Fibroblast of skin of right biceps (primary cell): ENCODE results near the gene ALDH1B1.

ENCODE experiments used
- DNase-seq: peaks from one replicate; pipeline ENCODE4 v3.0.0-alpha.2; 2013

Gene ALDH1B1

GRCh38 chr9:38392235-38393127 lies at the start of gene ALDH1B1:
TSS of gene ALDH1B1 (plus strand) at chr9:38392702. CDS start at chr9:38395749, 3,047 bp downstream.
- peak; percentile 84 for DNase-seq

GRCh38 chr9:38343037-38343436 lies 49.5 kb upstream of the ALDH1B1 start:
- DNase-seq, result no peak

- DNase-seq, result no peak
These were observed 49.0 kb upstream of the ALDH1B1 start for GRCh38 chr9:38343552-38343951.

GRCh38 chr9:38344566-38345324 lies 47.8 kb upstream of the ALDH1B1 start:
- no peak for DNase-seq

GRCh38 chr9:38345851-38346755 lies 46.4 kb upstream of the ALDH1B1 start:
- DNase-seq, result no peak

DNA sequence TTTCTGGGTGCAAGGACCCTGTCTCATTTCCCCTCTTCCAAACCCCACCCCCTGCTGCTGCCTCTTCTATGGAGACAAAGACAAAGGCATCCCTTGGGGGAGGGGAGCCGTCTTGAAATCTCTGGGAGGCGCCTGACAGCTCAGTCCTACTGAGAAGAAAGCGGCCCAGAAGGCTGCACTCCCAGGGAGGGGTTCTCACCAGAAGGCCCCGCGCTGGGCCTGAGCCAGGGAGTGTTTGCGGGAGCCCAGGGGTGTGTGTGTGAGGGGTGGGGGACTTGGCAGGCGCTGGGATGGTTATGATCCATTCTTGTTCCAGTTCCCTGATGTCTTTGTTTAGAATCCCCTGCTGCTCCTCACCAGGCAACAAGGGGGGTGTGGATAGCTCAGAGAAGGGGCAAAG lies 45.7 kb upstream of the ALDH1B1 start:
- DNase-seq, result peak; percentile 22

DNA sequence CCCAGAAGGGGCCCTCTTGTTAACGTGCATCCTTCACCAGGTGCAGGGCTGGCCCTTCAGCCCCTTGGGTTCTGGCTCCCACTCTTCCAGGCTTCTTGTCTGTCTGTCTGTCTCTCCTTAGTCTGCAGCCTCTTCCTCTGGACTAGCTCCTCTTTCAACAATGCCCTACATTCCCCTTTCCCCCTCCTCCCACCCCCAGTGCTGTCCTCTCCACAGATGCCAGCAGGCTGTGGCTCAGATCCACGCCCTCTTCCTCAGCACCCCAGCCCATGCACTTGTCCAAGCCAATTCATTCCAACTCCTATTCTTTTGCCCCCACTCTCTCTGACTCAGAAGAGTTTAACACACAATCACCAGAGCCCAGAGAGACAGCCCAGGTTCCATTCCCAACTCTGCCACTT lies 45.2 kb upstream of the ALDH1B1 start:
- DNase-seq, result no peak

- DNase-seq, result no peak
These were observed 44.6 kb upstream of the ALDH1B1 start for GRCh38 chr9:38347946-38348345.

GRCh38 chr9:38350529-38350928 lies 42.0 kb upstream of the ALDH1B1 start:
- DNase-seq, result no peak

GRCh38 chr9:38352530-38353328 lies 39.8 kb upstream of the ALDH1B1 start:
- no peak for DNase-seq

GRCh38 chr9:38355115-38355514 lies 37.4 kb upstream of the ALDH1B1 start:
- DNase-seq, result no peak

DNA sequence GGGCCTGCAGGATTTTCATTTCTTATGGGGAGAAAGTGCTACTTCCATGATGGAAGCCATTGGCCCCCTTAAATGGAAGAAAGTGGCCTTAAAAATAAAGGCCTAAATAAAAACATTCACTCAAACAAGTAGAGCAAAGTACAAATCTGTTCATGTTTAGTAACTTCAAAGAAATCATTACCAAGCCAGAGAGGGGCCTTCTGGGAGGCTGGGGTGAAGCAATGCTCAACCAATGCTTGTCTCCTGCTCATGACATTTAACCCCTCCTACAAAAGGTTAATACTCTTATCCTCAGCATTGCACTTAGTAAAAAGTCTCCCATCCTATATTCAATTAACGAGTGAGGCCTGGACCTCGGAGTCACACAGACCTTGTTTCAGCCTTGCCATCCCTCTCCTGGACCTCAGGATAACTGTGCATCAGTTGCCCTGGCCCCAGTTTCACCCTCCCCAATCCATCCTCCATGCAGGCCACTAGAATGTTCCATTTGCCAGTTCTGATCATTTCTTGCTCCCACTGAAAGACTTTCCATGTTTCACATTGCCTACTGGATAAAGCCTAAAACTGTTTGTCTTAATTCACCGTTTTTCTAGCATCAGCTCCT lies 36.9 kb upstream of the ALDH1B1 start:
- DNase-seq, result no peak

DNA sequence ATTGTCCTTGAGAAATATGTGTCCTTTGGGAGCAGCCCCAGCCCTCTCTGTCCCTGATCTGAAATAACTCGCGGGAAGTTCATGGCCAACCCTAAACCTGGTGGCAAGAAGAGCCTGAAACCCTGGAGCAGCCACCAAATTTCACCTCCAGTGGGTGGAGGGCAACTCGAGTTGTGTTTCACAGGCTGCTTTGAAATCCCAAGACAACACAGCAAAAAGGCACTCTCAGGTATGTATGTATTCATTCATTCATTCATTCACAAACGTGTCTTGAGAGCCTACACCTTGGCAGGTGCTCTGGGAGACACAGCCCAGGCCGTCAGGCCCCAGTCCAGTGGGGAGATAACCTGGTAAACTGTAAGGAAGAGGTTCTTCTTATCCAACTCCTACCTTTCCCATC lies 35.7 kb upstream of the ALDH1B1 start:
- no peak for DNase-seq

DNA sequence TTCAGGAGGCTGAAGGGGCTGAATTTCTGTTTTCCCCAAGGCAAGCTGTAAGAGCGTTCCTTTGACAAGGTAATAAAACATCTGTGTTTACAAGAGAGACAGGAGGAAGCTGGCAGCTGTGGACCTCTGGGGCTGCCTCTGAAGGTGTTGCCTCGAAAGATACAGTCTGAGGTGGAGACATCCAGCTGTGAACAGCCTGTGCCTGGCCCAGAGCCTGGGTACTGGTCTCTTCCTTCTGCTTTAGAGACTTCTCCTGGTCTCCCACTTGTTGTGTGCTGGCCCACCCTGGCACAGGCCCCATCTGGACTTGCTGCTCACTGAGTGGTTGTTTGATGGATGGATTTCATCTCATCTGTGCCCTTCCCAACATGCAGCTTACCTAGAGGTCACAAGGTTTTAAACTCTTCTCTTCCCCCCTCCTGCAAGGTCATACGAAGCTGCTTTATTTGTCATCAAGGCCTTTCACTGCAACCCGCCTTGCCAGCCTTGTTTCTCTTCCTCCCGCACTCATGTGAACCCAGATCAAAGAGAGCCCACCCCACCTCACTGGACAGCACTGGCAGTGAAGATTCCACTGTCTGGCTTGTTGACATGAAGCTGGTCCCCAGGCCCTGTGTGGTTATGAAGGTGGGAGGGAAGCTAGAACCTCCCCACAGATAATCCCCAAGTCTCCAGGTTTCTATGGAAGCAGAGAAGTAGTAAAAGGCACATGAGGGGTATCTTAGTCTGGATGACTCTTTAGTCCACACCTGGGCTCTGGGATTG lies 35.0 kb upstream of the ALDH1B1 start:
- DNase-seq, result no peak

DNA sequence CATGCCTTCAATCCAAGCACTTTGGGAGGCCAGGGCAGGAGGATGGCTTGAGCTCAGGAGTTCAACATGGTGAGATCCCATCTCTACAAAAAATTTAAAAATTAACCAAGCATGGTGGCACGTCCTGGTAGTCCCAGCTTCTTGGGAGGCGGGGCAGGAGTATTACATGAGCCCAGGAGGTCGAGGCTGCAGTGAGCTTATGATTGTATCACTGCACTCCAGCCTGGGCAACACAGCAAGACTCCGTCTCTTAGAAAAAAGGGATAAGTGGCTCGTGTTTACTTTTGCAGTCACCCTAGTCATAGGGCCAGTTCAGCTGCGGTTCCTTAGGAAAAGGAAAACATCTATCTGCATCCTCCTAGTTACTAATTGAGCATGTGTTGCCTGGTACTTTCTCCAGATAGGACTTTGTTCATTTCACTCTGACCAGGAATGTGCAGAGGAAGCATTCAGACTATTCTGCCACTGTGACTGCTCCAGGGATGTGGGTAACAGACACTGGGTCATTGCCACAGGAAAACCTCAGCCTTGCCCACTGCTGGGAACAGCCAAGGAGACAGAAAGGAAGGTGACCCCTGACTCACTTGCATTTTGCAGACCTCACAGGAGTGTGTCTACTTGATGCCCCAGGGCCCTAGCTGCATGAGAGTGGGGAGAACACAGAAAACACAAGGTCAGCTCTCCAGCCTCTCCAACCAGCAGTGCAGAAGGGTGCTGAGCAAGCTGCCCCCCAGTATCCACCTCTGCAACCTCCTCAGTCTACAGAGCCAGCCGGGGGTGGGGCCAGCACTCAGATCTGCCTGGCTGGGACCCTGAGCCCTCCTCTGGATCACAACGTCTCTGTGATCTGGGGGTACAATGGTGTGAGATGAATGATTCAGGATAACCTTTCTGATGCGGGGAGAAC lies 33.9 kb upstream of the ALDH1B1 start:
- DNase-seq, result peak; percentile 28

GRCh38 chr9:38359297-38359653 lies 33.2 kb upstream of the ALDH1B1 start:
- DNase-seq, result no peak

DNA sequence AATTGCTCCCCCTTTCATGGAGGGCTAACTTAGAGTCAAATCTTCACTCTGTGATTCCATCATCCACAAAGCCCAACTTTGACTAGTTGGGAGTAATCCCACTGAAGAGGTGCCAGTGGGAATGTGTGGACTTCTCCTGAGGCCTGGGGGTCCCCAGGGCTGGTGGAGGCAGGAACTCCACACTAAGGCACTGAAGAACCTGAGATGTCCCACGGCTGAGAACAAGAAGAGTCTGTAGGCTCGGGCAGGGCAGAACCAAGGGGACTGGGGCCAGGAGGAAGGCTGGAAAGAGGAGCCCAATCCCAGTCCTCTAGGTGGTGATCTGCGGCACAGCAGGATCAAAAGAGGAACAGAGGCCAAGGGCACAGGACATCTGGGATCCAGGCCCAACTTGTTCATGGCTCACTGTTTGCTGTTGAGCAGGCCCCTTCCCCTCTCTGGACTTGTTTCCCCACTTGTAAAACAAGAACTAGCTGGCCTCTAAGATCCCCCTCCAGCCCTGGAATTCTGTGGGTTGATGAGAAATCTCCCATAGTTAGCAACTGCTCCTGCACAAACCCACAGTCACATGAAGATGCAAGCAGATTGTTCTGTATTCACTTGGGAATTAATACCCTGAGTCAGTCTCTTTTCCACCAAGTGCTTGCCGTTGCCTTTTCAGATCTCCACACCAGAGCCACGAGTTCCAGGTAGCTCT lies 32.7 kb upstream of the ALDH1B1 start:
- DNase-seq, result peak; percentile 71

DNA sequence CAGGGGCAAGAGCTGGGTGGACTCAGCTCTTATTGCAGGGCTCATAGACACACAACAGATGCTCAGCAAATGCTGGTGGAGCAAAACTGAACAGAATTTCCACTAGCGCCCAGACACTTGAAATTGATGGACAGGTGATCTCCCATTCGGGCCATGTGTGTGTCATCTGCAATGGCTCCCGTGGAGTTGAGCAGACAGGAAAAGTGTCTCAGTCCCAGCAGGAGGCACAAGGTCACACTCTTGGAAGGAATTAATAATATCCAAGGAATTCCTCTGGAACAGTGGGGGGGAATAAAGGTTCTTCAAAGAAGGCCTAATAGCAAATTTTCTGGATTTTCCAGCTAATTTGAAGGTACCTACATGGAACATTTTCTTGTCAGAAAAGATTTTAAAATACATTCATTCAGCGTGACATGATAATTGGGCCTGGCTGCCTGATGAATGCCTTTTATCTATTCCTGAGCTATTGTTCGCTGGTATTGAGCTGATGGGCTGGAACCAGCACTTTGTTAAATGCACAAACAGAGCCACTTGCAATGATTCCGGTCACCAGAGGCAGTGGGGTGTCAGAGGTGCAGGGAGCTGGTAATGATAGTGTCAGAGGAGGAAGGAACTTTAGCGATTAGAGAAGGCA lies 31.5 kb upstream of the ALDH1B1 start:
- DNase-seq, result peak; percentile 55

- DNase-seq, result peak; percentile 38
These were observed 31.0 kb upstream of the ALDH1B1 start for GRCh38 chr9:38361473-38361850.
